HUES6 (cell line): ENCODE measurements around the gene ARFRP1.
"Not testable (repeated sequence)": the region's sequence is repeated elsewhere in the genome, so short reads cannot be mapped to it uniquely, and the experiment has no call there.

Experiments used
- H3K27ac ChIP-seq: 2 replicates; pipeline ENCODE4 v1.7.0; 2013; ENCODE audit warnings: low read depth, mild to moderate bottlenecking, low read length, inconsistent platforms
- H3K27me3 ChIP-seq: 2 replicates; pipeline ENCODE4 v1.6.1; 2013; ENCODE audit warnings: low read length; ENCODE audit not compliant: control insufficient read depth, insufficient read depth
- H3K36me3 ChIP-seq: 2 replicates; pipeline ENCODE4 v1.6.1; 2013; ENCODE audit warnings: low read length; ENCODE audit not compliant: control insufficient read depth, insufficient read depth
- H3K4me1 ChIP-seq: 2 replicates; pipeline ENCODE4 v1.6.1; 2013; ENCODE audit warnings: low read length; ENCODE audit not compliant: control insufficient read depth, insufficient read depth
- H3K4me3 ChIP-seq: 2 replicates; pipeline ENCODE4 v1.5.1; 2013; ENCODE audit warnings: low read depth, low read length
- H3K9ac ChIP-seq: one replicate; pipeline ENCODE4 v1.6.1; 2013; ENCODE audit warnings: mild to moderate bottlenecking, low read length
- H3K9me3 ChIP-seq: 2 replicates; pipeline ENCODE4 v1.6.1; 2013; ENCODE audit warnings: low read depth, low read length; ENCODE audit not compliant: control insufficient read depth, insufficient read depth

The ARFRP1 gene

DNA sequence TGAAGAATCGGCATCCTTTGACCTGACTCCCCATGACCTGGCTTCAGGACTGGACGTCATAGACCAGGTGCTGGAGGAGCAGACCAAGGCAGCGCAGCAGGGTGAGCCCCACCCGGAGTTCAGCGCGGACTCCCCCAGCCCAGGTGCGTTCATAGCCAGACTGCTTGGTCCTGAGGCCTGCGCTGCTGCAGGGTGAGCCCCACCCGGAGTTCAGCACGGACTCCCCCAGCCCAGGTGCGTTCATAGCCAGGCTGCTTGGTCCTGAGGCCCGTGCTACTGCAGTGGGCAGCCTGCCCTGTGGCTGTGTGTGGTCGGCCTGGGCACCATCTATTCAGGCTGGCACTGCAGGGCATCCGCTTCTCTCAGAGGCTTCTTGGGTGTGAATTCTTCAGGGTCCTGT, 33.8 kb downstream of the ARFRP1 start:
- peaks cover 60% of the 10 kb centered on the region for H3K36me3 ChIP-seq
- no peaks in the 10 kb centered on the region for H3K27me3 ChIP-seq
- H3K27ac ChIP-seq, result no peak overlapping the region

DNA sequence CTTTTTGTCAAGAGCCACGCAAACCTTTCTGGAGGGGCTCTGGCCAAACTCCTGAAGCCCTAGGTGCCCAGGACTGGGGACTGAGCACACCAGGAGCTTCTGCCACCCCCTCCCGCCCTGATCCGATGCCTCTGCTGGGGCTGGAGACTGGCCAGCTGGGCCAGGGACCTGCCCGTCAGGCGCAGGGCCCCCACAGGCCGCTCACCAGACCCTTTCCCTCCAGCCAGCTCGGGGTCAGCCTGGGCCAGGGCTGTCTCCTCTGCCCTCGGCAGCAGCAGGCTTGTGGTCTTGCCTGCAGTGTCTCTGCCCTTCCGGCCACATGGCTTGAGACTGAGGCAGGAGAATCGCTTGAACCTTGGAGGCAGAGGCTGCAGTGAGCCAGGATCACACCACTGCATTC, 35.1 kb downstream of the ARFRP1 start:
- Histone ChIP-seq H3K9me3 (no peaks in the 10 kb centered on the region), H3K4me3 (no peak overlapping the region), H3K27ac (no peak overlapping the region), H3K9ac (no peak overlapping the region), H3K36me3 (peaks cover 61% of the 10 kb centered on the region), H3K27me3 (no peaks in the 10 kb centered on the region), H3K4me1 (no peaks in the 10 kb centered on the region)

More for the DNA sequence above, 33.8 kb downstream of the ARFRP1 start:
- Histone ChIP-seq H3K9ac (no peak overlapping the region), H3K9me3 (no peaks in the 10 kb centered on the region), H3K4me3 (no peak overlapping the region), H3K4me1 (no peaks in the 10 kb centered on the region)

DNA sequence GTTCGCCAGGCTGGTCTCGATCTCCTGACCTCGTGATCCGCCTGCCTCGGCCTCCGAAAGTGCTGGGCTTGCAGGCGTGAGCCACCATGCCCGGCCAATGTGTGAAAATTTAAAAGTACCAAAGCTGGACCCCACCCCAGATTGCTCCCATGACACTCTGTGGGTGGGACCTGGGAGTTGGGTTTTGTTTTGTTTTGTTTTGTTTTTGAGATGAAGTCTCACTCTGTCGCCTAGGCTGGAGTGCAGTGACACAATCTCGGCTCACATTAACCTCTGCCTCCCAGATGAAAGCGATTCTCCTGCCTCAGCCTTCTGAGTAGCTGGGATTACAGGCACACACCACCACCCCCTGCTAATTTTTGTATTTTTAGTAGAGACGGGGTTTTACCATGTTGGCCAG, 36.1 kb downstream of the ARFRP1 start:
- H3K27ac ChIP-seq, H3K4me1 ChIP-seq, H3K4me3 ChIP-seq, H3K9me3 ChIP-seq, H3K27me3 ChIP-seq, H3K9ac ChIP-seq: not testable (repeated sequence)
- peaks cover 63% of the 10 kb centered on the region for H3K36me3 ChIP-seq

DNA sequence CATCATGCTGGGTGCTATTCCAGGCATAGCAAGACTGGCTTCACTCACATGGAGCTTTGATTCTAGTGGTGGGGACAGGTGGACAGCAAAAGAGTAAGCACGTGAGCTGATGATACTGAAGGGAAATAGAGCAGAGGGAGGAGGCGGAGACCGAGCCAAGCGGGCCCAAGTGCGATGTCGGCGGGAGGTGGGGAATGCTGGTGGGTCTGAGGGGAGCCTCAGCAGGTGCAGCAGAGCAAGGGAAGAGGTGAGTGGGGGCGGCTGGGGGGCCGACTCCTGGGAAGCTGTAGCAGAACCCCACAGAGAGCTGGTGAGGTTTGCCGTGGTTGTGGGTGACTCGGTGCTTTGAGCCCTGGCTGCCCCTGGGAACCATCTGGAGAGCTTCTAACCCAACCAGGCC, 39.4 kb downstream of the ARFRP1 start:
- Histone ChIP-seq H3K4me1 (no peaks in the 10 kb centered on the region), H3K9me3 (no peaks in the 10 kb centered on the region), H3K36me3 (peaks cover 58% of the 10 kb centered on the region), H3K4me3 (no peak overlapping the region), H3K27me3 (no peaks in the 10 kb centered on the region), H3K9ac (no peak overlapping the region), H3K27ac (no peak overlapping the region)

DNA sequence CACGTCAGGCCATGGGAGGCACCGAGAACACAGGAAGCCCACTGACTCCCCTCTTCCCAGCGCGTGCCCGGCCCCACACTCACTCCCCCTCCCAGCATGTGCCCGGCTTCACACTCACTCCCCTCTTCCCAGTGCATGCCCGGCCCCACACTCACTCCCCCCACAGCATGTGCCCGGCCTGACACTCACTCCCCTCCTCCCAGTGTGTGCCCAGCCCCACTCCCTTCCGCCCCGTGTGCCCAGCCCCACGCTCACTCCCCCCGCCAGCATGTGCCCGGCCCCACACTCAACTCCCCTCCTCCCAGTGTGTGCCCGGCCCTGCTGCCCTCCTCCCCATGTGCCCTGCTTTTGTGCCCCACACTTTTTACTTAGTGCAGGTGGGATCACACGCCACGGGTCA, 39.9 kb downstream of the ARFRP1 start:
- peaks cover 62% of the 10 kb centered on the region for H3K36me3 ChIP-seq

DNA sequence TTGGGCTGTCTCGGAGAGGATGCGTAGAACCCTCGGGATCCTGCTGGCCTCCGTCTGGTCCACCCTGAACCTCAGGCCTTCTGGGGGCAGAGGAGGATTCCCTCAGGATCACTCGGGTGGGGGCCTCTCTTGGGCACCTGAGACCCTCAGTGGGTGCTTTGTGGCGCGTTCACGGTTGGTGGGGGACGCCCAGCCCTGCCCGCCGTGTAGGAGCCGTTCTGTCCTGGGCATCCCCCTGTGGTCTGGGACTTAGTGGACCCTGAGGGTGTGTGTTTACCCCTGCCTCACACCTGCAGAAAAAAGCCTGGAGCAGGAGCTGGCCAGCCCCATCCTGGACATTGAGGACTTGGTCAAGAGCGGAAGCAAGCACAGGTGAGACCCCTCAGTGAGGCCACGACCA, 42.1 kb downstream of the ARFRP1 start:
- Histone ChIP-seq H3K4me3 (no peak overlapping the region), H3K27me3 (no peaks in the 10 kb centered on the region), H3K36me3 (peaks cover 74% of the 10 kb centered on the region), H3K4me1 (no peaks in the 10 kb centered on the region), H3K9me3 (no peaks in the 10 kb centered on the region), H3K27ac (no peak overlapping the region), H3K9ac (no peak overlapping the region)

More for the DNA sequence above, 39.9 kb downstream of the ARFRP1 start:
- H3K4me3 ChIP-seq, result no peak overlapping the region
- no peaks in the 10 kb centered on the region for H3K27me3 ChIP-seq
- H3K27ac ChIP-seq, result no peak overlapping the region
- H3K9ac ChIP-seq, result no peak overlapping the region
- H3K4me1 ChIP-seq, result no peaks in the 10 kb centered on the region
- no peaks in the 10 kb centered on the region for H3K9me3 ChIP-seq

DNA sequence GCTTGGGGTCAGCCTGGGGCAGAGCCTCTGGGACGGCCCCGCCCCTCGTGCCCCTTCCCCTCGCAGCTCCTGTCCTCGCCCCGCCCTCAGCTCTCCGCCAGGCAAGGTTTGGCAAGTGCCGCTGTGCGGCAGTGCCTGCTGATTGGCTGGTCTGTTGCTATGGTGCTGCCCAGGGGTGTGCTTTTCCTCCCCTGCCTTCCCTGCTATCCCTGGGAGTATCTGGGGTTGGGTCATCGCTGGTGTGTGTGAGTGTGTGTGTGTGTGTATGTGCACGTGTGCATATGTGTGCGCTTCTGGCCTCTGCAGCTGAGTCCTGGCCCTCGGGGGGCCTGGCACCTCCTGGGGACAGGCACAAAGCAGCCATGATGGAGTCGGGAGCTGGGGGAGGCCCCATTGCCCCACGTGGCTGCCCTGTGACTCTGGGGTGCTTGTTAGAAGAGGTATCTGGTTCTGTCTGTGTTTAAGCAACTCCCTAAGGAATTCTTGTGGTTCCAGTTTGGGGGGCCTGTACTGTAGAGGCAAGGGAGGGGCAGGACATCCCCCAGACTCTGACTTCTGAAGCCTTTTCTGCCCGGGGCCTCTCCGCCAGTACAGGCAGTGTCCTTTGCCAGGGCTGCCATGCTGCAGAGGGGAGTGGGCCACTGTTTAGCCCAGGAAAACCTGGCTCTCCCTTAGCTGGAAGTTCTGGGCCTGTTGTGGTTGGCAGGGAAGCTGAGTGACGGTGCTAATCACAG, 42.7 kb downstream of the ARFRP1 start:
- Histone ChIP-seq H3K27me3 (no peaks in the 10 kb centered on the region), H3K9me3 (no peaks in the 10 kb centered on the region), H3K4me1 (no peaks in the 10 kb centered on the region), H3K9ac (no peak overlapping the region), H3K27ac (no peak overlapping the region), H3K36me3 (peaks cover 78% of the 10 kb centered on the region), H3K4me3 (no peak overlapping the region)

DNA sequence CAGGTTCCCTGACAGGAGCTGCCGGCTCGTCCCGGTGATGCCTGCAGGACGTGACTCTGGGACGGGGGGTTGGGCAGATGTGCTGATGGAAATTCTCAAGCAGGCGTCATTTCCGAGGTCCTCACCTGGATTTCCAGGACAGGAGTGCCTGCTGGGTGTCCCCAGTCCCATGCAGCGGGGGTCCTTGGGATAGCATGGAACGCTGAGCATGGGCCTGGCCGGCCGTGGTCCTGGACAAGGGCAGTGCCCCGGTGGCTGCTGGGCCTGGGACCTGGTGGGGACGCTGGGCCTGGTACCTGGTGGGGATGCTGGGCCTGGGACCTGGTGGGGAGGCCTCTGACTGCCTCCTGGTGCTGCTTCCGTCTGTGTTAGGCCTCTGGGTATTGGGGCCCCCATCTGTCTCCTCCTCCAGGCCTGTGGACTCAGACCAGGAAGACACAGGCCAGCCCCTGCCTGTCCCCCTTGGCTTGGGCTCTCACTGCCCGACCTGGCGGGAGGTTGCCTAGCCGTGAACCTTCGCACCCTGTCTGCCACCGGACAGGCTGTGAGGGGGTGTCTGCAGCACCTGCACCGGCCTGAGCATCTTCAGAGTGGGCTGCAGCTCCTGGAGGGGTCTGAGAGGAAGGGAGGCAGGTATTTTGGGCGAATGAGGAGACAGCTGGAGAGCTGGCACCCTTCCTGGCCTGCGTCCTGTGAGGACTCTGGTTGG, 43.5 kb downstream of the ARFRP1 start:
- Histone ChIP-seq H3K4me1 (peaks cover 1% of the 10 kb centered on the region), H3K27me3 (no peaks in the 10 kb centered on the region), H3K4me3 (no peak overlapping the region), H3K27ac (no peak overlapping the region), H3K9ac (no peak overlapping the region), H3K9me3 (no peaks in the 10 kb centered on the region), H3K36me3 (peaks cover 75% of the 10 kb centered on the region)

DNA sequence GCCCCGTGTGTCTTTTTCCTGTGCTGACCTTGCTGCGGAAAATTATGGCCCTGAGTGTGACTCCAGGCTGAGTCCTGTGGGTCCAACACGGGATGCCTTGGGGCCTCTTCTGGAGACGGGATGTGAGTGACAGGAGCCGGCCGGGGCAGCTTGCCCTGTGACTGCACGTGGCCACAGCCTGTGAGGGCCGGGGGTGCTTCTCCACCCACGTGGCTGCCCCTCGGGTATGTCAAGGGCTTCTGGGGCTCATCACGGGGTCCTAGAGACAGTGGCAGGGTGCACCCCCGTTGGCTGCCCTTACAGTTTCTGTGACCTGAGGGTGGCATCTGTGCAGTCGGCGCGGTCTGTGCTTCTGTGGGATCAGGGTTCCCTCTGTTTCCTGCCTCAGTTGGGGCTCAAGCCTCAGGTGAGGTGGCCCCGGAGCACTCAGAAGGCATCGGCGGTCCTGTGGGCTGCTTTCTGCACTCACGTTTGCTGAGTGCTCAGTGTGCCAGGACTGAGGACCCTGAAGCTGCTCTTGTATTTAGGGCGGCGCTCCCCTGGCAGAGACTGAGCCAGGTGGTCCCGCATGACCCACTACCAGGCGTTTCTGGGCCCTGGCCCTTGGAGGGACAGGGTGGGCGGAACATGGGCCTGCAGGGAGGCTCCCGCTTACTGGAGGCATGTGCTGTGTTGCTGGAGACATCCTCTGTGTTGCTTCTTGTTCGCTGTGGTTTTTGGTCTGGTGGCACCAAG, 44.3 kb downstream of the ARFRP1 start:
- H3K4me1 ChIP-seq, result peaks cover 5% of the 10 kb centered on the region
- H3K27me3 ChIP-seq, result no peaks in the 10 kb centered on the region
- H3K9ac ChIP-seq, result no peak overlapping the region
- peaks cover 67% of the 10 kb centered on the region for H3K36me3 ChIP-seq
- H3K9me3 ChIP-seq, result no peaks in the 10 kb centered on the region
- H3K4me3 ChIP-seq, result no peak overlapping the region
- H3K27ac ChIP-seq, result no peak overlapping the region

DNA sequence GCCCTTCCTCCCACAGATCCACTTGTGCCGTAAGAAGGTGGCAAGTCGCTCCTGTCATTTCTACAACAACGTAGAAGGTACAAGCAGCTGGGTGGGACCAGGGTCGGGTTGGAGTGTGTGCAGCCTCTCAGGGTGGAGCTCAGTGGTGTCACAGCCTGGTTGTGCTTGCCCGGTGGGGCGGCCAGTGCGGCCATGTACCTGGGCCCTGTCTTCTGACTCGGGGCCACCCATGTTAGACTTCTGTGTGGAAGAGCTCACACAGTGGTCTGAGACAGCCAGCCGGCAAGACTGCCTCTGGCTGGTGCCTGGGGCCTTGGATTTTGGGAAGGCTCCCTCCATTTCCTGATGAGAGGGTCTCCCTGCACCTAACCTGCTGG, 45.0 kb downstream of the ARFRP1 start:
- peaks cover 60% of the 10 kb centered on the region for H3K36me3 ChIP-seq

More for the DNA sequence above, 45.0 kb downstream of the ARFRP1 start:
- Histone ChIP-seq H3K27ac (no peak overlapping the region), H3K4me3 (no peak overlapping the region), H3K27me3 (no peaks in the 10 kb centered on the region), H3K9ac (no peak overlapping the region), H3K4me1 (peaks cover 5% of the 10 kb centered on the region), H3K9me3 (no peaks in the 10 kb centered on the region)
